ENCODE data around the gene RTTN. TPM values are rescaled to one million over a fixed set of nuclear protein-coding genes. Genes with fewer than 3 reads are reported as not detected.

The RTTN gene
- total RNA-seq, 1 donor from 2014 or later, result 15.8 TPM

DNA sequence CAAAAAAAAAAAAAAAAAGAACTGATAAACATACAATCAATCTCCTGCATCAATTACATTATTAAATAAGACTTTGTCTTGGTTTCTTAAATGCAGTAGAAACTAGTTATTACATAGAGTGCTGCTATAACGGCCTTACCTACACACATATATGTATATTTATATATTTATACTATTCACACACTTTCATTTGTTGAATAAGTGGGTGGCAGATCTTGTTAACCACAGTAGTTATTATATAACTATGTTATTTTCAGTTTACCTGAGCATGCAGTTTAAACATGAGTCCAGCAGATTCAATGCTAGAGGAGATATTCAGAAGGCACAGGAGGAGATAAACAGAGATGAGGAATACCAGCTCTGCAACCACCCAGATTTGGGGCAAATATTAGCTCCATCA lies 176.3 kb downstream of the RTTN start:
- Mint-ChIP-seq H3K27me3 (ENCODE audit: unreplicated experiment) (no peaks in the 10 kb centered on the region), H3K4me3 (ENCODE audit: unreplicated experiment) (no peak overlapping the region), H3K27ac (ENCODE audit: unreplicated experiment) (no peak overlapping the region), H3K4me1 (ENCODE audit: unreplicated experiment) (peaks cover 9% of the 10 kb centered on the region), H3K36me3 (ENCODE audit: low read depth, unreplicated experiment) (peaks cover 9% of the 10 kb centered on the region), H3K9me3 (ENCODE audit: unreplicated experiment) (no peaks in the 10 kb centered on the region)
- TF ChIP-seq, protein P1, sequence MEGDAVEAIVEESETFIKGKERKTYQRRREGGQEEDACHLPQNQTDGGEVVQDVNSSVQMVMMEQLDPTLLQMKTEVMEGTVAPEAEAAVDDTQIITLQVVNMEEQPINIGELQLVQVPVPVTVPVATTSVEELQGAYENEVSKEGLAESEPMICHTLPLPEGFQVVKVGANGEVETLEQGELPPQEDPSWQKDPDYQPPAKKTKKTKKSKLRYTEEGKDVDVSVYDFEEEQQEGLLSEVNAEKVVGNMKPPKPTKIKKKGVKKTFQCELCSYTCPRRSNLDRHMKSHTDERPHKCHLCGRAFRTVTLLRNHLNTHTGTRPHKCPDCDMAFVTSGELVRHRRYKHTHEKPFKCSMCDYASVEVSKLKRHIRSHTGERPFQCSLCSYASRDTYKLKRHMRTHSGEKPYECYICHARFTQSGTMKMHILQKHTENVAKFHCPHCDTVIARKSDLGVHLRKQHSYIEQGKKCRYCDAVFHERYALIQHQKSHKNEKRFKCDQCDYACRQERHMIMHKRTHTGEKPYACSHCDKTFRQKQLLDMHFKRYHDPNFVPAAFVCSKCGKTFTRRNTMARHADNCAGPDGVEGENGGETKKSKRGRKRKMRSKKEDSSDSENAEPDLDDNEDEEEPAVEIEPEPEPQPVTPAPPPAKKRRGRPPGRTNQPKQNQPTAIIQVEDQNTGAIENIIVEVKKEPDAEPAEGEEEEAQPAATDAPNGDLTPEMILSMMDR (IDR thresholded peaks at IDR 0.05; ENCODE audit: unreplicated experiment), result no peak
- no peak for DNase-seq (ENCODE audit: low spot score)

DNA sequence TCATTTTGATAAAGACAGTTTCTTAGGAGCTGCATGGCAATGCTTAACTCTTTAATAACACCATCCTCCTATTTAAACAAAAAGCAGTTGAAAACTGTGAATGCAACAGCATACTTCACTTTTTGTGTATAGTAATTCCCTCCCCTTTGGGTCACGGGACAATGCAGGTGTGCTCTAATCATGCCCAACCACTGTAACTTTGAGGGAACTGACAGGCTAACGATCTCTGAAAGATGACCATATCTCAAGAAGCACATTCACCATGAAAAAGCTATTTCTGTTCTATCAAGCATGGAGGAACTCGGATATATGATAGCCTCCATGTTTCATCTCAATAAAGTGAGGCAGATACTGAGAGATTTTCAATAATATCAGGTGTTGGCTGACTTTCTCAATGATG lies 176.8 kb downstream of the RTTN start:
- no peak for DNase-seq (ENCODE audit: low spot score)
- TF ChIP-seq, protein P1 (IDR thresholded peaks at IDR 0.05; ENCODE audit: unreplicated experiment), result no peak
- peaks cover 9% of the 10 kb centered on the region for H3K4me1 Mint-ChIP-seq (ENCODE audit: unreplicated experiment)
- no peaks in the 10 kb centered on the region for H3K9me3 Mint-ChIP-seq (ENCODE audit: unreplicated experiment)
- peaks cover 12% of the 10 kb centered on the region for H3K36me3 Mint-ChIP-seq (ENCODE audit: low read depth, unreplicated experiment)
- H3K4me3 Mint-ChIP-seq (ENCODE audit: unreplicated experiment), result no peak overlapping the region
- H3K27me3 Mint-ChIP-seq (ENCODE audit: unreplicated experiment), result no peaks in the 10 kb centered on the region
- no peak overlapping the region for H3K27ac Mint-ChIP-seq (ENCODE audit: unreplicated experiment)

DNA sequence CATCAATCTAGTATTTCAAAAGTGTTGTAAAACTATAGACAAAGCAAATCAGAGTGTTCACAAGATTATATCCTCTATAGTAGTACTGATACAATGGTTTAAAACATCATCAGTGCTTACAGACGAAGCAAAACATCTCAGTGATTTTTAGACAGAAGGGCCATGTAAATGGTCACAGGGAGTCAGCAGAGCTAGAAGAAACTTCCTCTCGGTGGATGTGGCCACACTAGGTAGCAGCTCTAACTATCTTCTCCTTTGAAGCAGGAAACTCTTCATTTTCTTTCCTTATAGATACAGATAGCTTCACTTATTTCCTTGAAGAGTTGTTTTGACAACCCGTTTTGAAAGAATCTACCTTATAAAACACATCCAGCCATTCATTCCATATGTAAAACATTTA lies 177.4 kb downstream of the RTTN start:
- Mint-ChIP-seq H3K4me3 (ENCODE audit: unreplicated experiment) (no peak overlapping the region), H3K4me1 (ENCODE audit: unreplicated experiment) (peaks cover 9% of the 10 kb centered on the region), H3K27me3 (ENCODE audit: unreplicated experiment) (no peaks in the 10 kb centered on the region), H3K36me3 (ENCODE audit: low read depth, unreplicated experiment) (peaks cover 11% of the 10 kb centered on the region), H3K9me3 (ENCODE audit: unreplicated experiment) (no peaks in the 10 kb centered on the region), H3K27ac (ENCODE audit: unreplicated experiment) (no peak overlapping the region)
- TF ChIP-seq, protein P1 (IDR thresholded peaks at IDR 0.05; ENCODE audit: unreplicated experiment), result no peak
- DNase-seq (ENCODE audit: low spot score), result no peak

DNA sequence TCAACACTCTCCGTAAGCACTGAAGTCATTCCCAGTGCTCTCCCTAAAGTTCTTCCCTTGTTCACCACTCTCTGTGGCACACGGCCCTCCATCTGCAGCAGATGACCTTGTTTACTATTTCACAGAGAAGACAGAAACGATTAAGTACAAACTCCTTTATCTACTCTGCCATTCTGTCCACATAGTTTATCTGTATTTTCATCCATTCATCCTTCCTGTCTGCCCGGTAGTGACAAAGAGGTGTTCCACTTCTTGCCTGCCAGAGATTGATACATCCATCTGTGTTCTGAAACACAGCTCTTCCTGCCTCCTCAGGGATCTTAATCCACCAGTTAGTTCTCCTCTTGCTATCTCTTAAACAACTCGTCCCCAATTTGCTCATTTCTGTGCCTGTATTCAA lies 179.9 kb downstream of the RTTN start:
- Mint-ChIP-seq H3K9me3 (ENCODE audit: unreplicated experiment) (no peaks in the 10 kb centered on the region), H3K27ac (ENCODE audit: unreplicated experiment) (no peak overlapping the region), H3K36me3 (ENCODE audit: low read depth, unreplicated experiment) (peaks cover 5% of the 10 kb centered on the region), H3K27me3 (ENCODE audit: unreplicated experiment) (no peaks in the 10 kb centered on the region), H3K4me1 (ENCODE audit: unreplicated experiment) (peaks cover 9% of the 10 kb centered on the region), H3K4me3 (ENCODE audit: unreplicated experiment) (no peak overlapping the region)
- TF ChIP-seq, protein P1 (IDR thresholded peaks at IDR 0.05; ENCODE audit: unreplicated experiment), result no peak
- DNase-seq (ENCODE audit: low spot score), result no peak

DNA sequence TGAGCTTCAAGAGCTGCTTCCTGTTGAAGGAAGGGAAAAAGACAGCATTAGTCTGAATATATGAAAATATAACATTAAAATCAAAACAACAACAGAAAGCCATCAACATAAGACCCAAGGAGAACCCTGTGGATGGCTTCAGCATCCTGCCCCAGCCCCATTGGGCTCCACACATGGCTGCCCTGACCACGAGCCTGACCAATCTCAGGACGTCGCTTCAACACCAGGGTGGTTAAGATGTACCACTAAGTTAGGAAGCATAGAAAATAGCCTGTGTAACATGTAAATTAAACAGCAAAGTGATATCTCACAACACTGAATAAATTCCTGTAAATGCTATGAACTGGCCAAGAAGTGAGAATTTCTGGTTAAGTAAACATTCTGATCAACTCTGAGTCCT lies 180.7 kb downstream of the RTTN start:
- Mint-ChIP-seq H3K4me3 (ENCODE audit: unreplicated experiment) (no peak overlapping the region), H3K27ac (ENCODE audit: unreplicated experiment) (no peak overlapping the region), H3K4me1 (ENCODE audit: unreplicated experiment) (peaks cover 9% of the 10 kb centered on the region)

More for the DNA sequence above, 180.7 kb downstream of the RTTN start:
- no peaks in the 10 kb centered on the region for H3K9me3 Mint-ChIP-seq (ENCODE audit: unreplicated experiment)
- no peaks in the 10 kb centered on the region for H3K27me3 Mint-ChIP-seq (ENCODE audit: unreplicated experiment)
- DNase-seq (ENCODE audit: low spot score), result no peak
- TF ChIP-seq, protein P1 (IDR thresholded peaks at IDR 0.05; ENCODE audit: unreplicated experiment), result no peak
- peaks cover 5% of the 10 kb centered on the region for H3K36me3 Mint-ChIP-seq (ENCODE audit: low read depth, unreplicated experiment)

Data from endothelial cell (in vitro differentiated cells).